ENCODE measurements around the gene CBARP. TPM values are rescaled to one million over a fixed set of nuclear protein-coding genes. Genes with fewer than 3 reads are reported as not detected.

CBARP gene
- total and polyA plus RNA-seq, 2 of the 4 experiments (the other 2 are of a cell fraction), result 0.18 to 3.9 TPM

- TF ChIP-seq MXI1 (IDR thresholded peaks at IDR 0.05; ENCODE audit: borderline replicate concordance, low read depth, low read length), result peak; percentile 11; the same call in 1 of the 2 replicates
- no peak for TF ChIP-seq CHD1 (IDR thresholded peaks at IDR 0.05; ENCODE audit: low read depth, low read length)
Measured at GRCh38 chr19:1248139-1248785, 10.5 kb upstream of the CBARP start, which contains the start of gene MIDN (continued).

- Histone ChIP-seq H2AK9ac (replicated peaks; ENCODE audit: low read depth, low read length, poor library complexity) (peak overlapping the region; percentile 97), H2BK15ac (ENCODE audit: low read depth, low read length) (peak overlapping the region; percentile 30; the same call in 1 of the 3 replicates), H3K14ac (replicated peaks; ENCODE audit: low read depth, low read length) (no peak overlapping the region; the same call in 1 of the 2 replicates), H3K18ac (ENCODE audit: low read depth, low read length) (no peak overlapping the region), H3K4ac (ENCODE audit: low read depth, low read length) (peak overlapping the region; percentile 90), H3K4me3 (ENCODE audit: insufficient read depth, low read depth, low read length) (peak overlapping the region; percentile 54), H4K20me1 (ENCODE audit: insufficient read depth, low read length) (peaks cover 50% of the 10 kb centered on the region), H4K8ac (ENCODE audit: low read depth in 2 of 2, low read length in 2 of 2) (peak overlapping the region in 1 of 2 experiments; percentile 11; a peak in 1 of 4 replicates), H4K91ac (ENCODE audit: insufficient read depth, low read depth, low read length) (0 out of 2 replicates have a peak overlapping the region, but pooled peaks have one; percentile 10), H4K5ac (ENCODE audit: low read depth, low read length) (no peak overlapping the region), H3K79me1 (ENCODE audit: low read depth in 1 of 2, low read length in 2 of 2) (peaks cover 0 to 46% of the 10 kb centered on the region in 2 experiments; a peak in 2 of 4 replicates), H2AFZ (replicated peaks; ENCODE audit: low read length, poor library complexity) (peak overlapping the region; percentile 92), H2AK5ac (ENCODE audit: low read depth, low read length) (peak overlapping the region; percentile 32), H3K9ac (ENCODE audit: low read depth, low read length) (no peak overlapping the region), H2BK120ac (ENCODE audit: low read depth, low read length) (peak overlapping the region; percentile 76; the same call in 1 of the 2 replicates), H2BK5ac (ENCODE audit: low read depth, low read length, poor library complexity, severe bottlenecking) (peak overlapping the region; percentile 93), H3K27me3 (ENCODE audit: control insufficient read depth, insufficient read depth, low read length) (no peaks in the 10 kb centered on the region), H3K9me1 (ENCODE audit: insufficient read depth, low read length) (no peaks in the 10 kb centered on the region), H3K4me1 (ENCODE audit: control insufficient read depth, insufficient read depth, low read length) (peaks cover 14% of the 10 kb centered on the region), H3K27ac (ENCODE audit: insufficient read depth, low read length) (peak overlapping the region; percentile 97), H3K36me3 (ENCODE audit: control insufficient read depth, insufficient read depth, low read length) (peaks cover 21% of the 10 kb centered on the region), H3K23ac (ENCODE audit: low read depth, low read length) (0 out of 2 replicates have a peak overlapping the region, but pooled peaks have one; percentile 75), H3K4me2 (ENCODE audit: low read depth, low read length) (peak overlapping the region; percentile 89), H3K56ac (ENCODE audit: extremely low read depth, insufficient read depth, low read length) (peak overlapping the region; percentile 37; the same call in 1 of the 2 replicates), H2BK20ac (ENCODE audit: low read depth, low read length) (peak overlapping the region; percentile 25; the same call in 1 of the 2 replicates), H3K9me3 (ENCODE audit: control insufficient read depth, insufficient read depth, low read length) (no peaks in the 10 kb centered on the region)
- intact Hi-C loops (cut with micrococcal nuclease), result loop anchor here (1.0 kb wide), 1 partner anchor 19 kb away; no protein-coding TSS in a partner anchor
- DNase-seq, result no peak
- ATAC-seq (ENCODE audit: low read depth), result no peak
- WGBS, 2 experiments (ENCODE audit: extremely low coverage in 2 of 2, insufficient read length in 1 of 2), result 48% methylated on average over 3 of the region's 8 CpGs; no CpG with 5 or more reads in 1 of the 2 experiments
- dilution Hi-C loops (cut with HindIII; ENCODE audit: low sequenced_read_pairs, unreplicated experiment), result no loop called here
- CTCF ChIA-PET, result no interaction called here
- POLR2A ChIA-PET (ENCODE audit: unreplicated experiment), result no interaction called here
- in situ Hi-C loops (cut with MboI; ENCODE audit: low sequenced_read_pairs), result no loop called here
- no TSS peak for BruUV-seq (replicated peaks)
- no peak for TF ChIP-seq MXI1 (IDR thresholded peaks at IDR 0.05; ENCODE audit: borderline replicate concordance, low read depth, low read length)
- TF ChIP-seq FOS (IDR thresholded peaks at IDR 0.05; ENCODE audit: low read depth, low read length), result no peak
- TF ChIP-seq RFX5 (IDR thresholded peaks at IDR 0.05; ENCODE audit: low read depth, low read length), result no peak
- TF ChIP-seq USF2 (IDR thresholded peaks at IDR 0.05; ENCODE audit: low read depth, low read length), result no peak
- no peak for TF ChIP-seq BHLHE40 (IDR thresholded peaks at IDR 0.05; ENCODE audit: low read depth, low read length)
- no peak for TF ChIP-seq MAZ (IDR thresholded peaks at IDR 0.05; ENCODE audit: borderline replicate concordance, low read depth, low read length)
- TF ChIP-seq RCOR1 (IDR thresholded peaks at IDR 0.05; ENCODE audit: insufficient replicate concordance, low read length), result no peak
- no peak for TF ChIP-seq NFE2L2 (IDR thresholded peaks at IDR 0.05; ENCODE audit: low read depth, low read length)
- TF ChIP-seq CEBPB (IDR thresholded peaks at IDR 0.05; ENCODE audit: low read depth, low read length), result no peak
- no peak for TF ChIP-seq SMC3 (IDR thresholded peaks at IDR 0.05; ENCODE audit: low read depth, low read length)
- TF ChIP-seq POLR2A (IDR thresholded peaks at IDR 0.05; ENCODE audit: low read depth, low read length), result no peak
- TF ChIP-seq RAD21 (IDR thresholded peaks at IDR 0.05; ENCODE audit: low read length), result no peak
- TF ChIP-seq CTCF (conservative IDR thresholded peaks at IDR 0.05; ENCODE audit: low read depth, low read length), result no peak
Measured at GRCh38 chr19:1247748-1248138, 9.9 kb upstream of the CBARP start.
